Activated CD4-positive, alpha-beta T cell treated with anti-CD3 and anti-CD28 coated beads, Interleukin-2, amount 50 U/mL, for 48 hours (primary cell): ENCODE data around the gene DNAAF5.
A peak's percentile ranks its signal among the peaks of the same experiment; 100 is the strongest.

Experiments used
- DNase-seq, 2 experiments: peaks; one replicate each; pipeline ENCODE4 v3.0.0-alpha.2; 2020

The DNAAF5 gene

DNA sequence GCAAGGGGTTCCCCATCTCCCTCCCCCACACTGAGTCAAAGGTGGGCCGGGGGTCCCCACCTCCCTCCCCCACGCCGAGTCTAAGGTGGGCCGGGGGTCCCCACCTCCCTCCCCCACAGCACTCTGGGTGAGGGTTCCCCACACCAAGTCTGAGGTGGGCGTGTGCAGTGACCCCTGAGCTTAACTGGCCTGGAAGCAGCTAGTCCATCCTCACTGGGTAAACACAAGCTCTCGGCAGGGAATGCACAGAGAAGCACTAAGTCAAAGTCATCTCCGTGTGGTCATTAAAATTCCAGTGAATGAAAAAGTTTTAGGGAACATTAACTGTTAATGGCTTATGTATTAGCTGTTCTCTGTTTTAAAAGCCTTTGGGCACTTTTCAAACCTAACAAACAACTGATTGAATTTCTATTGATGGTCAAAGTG, 44.3 kb downstream of the DNAAF5 start:
- no peak for DNase-seq

DNA sequence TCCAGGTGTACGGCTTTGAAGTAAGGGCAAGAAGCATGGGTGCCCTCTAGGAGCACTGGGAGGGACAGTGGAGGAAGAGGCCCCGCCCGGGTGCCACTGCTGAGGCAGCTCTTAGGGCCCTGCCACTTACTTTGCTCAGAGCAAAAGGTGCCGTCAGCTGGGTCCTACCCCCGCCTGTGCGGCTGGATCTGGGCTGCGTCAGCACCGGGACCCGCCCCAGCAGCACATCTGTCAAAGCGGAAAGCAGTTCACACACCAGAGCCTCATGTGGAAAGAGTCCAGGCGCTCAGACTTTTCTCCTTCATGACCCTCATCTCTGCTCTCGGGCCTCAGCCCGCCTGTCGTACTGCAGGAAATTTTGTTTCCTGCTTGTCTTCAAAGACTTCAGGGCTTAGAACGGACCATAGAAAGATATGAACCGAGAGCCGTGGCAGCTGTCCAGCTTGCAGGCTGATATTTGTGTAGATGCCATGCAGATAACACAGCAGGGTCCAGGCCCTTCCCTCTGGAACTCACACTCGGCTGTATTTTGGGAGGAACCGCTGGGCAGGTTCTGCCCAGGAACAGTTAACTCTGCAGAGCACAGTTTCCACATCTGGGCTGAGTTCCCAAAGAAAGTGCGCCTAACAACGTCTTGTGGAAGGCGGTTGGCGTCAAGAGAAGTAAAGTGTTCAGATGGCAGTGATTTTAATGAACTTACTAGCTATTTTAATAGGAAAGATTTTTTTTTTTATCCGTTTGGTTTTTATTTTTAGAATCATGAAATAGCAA, 44.9 kb downstream of the DNAAF5 start:
- DNase-seq = no peak

DNA sequence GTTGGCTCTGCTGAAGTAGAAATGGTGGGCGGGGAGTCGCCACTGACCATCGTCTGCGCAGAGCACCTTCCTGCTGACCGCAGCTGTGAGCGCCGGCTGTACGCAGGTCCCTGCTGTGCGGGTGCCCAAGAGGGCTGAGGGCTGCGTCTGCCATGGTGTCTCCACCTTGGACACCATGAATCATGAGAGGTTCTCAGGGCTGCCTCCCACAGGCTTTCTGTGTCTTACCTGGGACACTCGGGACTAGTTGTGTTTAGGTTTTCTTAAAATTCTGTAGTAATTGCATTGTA, 45.5 kb downstream of the DNAAF5 start:
- DNase-seq = no peak

DNA sequence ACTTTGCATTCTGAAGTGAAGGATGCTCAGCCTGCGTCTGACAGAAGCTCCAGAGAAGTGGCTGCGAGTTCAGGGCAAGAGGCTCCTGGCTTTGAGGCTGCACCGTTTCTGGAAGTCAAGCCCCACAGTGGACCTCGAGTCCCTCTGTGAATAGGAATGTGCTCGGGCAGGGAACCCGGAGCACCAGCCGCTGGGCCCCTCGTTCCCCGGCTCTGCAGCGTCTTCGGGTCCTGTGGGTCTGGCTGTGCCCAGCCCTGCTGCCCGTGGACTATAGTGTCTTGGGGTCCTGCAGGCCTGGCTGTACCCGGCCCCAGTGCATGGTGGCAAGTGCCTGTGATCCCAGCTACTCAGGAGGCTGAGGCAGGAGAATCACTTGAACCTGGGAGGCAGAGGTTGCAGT, 45.9 kb downstream of the DNAAF5 start:
- DNase-seq = no peak

DNA sequence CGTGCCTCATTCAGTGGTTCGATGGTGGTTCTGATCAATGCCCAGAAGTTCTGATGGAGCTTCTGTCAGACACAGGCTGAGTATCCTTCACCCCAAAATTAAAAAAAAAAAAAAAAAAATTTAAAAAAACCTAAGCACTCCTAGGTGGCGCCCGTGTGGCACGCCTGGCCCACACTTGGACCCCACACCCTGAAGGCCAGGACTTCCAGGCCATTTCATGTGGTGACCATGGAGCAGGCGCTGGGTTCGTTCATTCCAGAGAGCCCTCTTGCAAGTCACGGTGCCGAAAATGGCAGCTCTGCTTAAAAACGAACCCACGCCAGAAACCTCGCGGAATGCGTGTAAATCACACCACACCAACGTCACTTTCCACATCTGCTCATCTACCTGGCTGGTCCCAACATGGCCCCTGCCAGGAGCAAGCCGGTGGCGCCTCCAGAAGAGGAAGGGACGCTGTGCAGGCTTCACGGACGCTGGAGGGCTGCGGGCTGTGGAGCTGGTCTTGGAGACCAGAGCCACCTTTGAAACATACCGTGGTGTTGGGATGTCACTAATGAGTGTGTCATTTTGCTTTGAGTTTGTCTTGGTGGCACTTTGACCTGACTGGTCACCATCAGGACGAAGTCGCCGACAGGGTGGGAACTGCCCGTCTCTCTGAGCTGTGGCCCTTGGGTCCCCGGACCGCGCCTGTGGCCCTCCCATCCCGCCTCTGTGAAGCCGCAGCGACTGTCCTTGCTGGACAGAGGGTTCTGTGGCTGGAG, 46.5 kb downstream of the DNAAF5 start:
- DNase-seq = no peak

DNA sequence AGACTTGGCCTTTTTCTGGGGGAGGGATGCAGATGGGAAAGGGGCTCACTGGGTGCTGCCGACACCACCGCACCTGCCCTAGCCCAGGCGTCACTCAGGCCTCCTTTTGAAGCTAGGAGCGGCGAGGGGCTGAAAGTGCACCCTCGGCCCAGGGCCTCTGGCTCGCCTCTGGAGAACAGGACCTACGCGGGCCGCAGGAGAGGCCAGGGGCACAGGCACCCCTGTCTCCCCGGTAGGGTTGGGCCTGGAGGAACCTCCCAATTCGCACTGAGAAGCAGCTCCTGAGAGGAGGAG, 47.1 kb downstream of the DNAAF5 start:
- DNase-seq = no peak

DNA sequence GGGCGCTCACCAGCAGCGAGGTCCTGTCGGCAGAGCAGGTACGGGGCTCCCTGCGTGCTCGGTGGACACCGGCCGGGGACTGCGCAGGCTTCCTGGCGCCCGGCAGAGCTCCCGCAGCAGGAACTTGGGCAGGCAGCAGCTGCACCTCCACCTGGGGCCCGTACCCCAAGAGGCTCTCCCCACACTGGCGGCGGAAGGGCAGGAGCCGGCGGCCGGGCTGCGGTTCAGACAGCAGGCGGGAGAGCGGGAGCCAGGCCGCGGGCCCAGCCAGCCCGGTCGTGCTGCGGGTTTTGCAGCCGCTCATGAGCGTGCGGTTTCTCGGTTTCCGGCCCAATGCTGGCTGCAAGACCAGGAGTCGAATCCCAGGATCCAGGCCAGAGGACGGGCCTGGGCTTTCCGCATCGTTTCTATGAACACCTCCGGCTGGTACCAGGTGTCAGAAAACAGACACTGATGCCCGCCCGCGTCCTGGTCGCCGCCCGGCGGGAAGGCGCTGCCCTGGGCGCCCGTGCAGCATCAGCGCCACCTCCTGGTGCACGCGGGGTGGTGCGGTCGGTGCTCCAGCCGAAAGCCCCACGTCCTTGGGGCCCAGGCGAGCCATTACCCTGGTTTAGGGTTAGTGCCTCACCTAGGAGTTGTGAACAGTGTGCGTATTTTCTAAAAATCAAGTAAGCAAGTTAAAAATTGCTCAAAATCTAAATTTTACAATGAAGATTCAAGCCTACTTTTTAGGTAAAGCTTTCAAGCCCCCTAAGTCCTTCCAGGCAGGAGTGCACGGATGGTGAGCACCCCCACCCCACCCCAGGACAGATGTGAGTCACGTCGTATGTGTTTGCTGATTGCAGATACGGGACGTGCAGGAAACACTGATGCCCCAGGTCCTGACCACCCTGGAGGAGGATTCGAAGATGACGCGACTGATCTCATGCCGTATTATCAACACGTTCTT, 47.9 kb downstream of the DNAAF5 start:
- peak; percentile 69 to 73 for DNase-seq

DNA sequence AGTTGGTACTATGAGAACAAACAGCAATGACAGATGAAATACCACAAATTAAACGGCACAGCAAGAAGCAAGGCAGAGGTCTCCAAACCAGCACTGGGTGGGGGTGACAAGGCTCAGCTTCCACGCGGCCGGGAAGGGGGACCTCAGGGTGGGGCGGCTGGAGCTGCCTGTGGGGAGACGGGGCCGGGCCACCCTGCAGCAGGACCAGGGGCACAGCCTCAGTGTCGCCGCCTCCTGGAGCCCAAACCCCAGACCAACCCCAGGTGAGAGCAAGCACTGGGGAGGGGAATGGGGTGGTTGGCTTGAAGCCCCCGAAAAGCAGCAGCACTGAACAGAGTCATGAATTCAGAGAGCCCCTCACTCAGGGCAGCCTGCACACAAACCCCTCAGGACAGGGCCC, 49.9 kb downstream of the DNAAF5 start:
- no peak for DNase-seq

DNA sequence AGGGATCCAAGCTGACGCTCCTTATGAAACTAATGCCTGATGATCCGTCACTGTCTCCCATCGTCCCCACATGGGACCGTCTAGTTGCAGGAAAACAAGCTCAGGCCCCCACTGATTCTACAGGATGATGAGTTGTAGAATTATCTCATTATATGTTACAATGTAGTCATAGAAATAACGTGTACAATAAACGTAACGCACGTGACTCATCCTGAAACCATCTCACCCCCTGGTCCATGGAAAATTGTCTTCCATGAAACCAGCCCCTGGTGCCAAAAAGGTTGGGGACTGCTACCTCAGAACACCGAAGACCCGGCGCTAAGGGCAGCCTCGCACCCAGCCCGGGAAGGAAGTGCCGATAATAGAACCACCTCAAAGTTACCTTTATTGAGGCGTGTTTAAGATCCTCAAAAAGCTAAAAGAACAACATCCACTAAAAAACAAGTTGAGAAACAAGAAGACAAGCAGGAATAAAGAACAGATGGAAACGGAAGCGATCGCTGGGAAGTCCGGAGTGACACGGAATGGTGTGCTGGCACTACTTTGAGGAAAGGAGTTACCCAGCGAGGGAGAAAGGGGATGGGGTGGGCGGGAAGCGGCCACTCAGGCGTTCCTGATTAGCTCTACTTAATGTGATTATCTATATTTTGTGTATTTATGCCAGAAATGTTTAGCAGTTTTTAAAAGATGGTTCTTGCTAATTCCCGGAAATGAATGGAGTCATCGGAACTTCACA, 50.7 kb downstream of the DNAAF5 start:
- no peak for DNase-seq

DNA sequence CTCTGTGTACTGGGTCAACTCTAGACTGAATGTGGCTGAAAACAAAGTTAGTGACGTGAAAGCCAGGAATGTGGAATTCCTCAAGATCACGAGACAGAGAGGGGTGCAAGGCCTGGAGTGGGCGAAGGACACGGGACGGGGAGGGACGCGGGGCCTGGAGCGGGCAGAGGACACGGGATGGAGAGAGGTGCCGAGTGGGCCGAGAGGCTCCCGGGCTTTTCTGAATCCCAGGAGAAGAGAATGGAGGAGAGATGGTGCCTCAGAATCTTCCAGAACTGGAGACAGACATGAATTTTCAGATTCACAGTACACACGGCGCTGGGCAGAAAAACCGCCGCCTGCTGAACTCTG, 51.2 kb downstream of the DNAAF5 start:
- DNase-seq = no peak

DNA sequence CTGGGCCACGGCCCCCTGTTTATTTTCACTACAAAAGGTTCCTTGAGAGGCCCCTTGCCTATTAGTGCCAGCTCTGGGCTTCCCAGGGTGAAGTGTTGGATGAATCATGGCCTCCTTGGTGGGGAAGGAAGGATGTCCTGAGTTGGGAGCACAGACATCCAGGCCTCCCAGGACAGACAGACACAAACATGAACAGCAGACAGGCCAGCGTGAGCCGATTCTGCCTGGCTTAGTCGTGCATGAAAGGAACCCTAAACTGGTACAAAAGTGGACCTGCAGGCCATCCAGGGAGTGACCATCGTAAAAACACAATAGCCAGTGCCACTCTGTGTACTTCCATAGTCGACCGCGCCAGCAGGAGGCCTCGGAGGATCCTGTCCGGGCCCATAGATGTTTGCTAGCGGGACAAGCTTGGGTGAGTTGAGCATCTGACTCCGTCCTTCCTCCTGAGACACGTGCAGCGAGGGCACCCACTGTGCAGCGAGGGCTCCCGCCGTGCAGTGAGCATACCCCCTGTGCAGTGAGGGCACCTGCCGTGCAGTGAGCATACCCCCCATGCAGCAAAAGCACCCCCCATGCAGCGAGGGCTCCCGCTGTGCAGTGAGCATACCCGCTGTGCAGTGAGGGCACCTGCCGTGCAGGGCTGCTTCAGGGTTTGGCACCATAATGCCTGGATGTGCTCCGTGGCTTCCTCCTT, 51.9 kb downstream of the DNAAF5 start:
- DNase-seq = no peak

DNA sequence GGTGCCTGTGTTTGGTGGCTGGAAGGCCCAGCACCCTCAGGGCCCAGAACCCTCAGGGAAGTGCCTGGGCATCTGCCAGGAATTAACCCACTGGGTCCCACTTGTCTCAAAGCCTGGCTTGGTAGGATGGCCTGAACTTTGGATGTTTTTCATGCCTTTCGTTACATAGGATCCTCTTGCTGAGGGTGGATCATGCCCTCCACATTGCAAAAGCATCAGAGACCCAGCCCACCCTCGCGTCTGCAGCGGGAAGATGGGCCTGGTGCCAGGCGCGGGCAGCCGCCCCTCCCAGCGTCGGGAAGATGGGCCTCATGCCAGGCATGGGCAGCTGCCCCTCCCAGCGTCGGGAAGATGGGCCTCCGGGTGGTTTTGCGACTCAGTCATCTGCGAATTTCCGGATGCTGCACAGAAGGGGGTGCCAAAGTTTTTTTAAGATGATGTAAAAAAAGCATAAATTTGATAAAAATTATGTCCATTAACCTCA, 52.5 kb downstream of the DNAAF5 start:
- DNase-seq = no peak

DNA sequence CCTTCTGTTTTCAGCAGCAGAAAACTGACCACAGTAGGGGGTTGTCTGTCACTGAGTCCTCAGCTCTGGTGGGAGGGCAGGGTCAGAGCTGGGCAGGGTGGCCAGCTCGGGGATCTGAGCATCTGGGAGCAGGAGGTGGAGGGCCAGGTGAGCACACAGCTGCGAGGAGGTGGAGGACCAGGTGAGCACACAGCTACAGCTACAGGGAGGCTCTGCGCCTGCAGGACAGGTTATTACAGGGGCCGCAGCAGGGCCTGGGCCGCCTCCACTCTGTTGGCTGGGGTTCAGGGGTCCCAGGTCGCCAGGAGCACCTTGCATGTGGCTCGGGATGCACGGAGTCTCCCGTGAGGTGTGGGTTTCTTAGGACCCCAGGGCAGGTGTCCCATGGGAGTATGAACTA, 53.0 kb downstream of the DNAAF5 start:
- no peak for DNase-seq

DNA sequence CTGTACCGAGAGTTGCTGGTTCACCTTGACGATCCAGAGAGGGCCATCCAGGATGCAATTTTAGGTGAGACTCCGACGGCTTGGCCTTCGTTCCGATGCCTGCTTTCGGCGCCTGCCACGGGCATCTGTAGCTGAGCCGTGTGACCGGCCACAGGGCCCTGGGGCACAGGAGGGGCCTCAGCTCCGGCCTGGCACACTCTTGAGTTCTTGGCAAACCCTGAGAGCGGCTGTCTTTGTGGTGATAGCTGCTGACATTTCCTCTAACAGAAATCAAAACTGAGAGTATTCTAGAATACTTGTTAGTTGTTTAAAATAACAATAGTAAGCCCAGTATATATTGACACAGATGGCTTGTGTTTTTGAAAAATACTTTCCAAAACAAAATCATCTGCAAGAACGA, 53.6 kb downstream of the DNAAF5 start:
- DNase-seq = no peak

DNA sequence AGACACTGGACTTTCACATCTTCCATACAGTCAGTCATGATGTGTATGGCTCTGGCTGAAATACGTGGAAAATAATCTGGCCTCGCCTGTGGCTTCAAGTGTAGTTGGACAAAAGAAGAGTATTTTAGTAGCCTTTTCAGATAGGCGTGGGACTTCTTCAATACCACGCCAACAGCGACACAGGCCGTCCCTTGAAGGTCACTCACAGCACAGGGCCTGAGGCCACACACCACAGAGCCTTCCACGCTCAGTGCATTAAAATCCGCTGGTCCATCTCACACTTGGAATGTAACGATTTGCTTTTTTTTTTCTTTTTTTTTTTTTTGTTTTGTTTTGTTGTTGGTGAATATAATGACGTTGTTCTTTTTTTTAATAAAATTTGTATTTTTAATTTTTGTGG, 54.0 kb downstream of the DNAAF5 start:
- DNase-seq = no peak

DNA sequence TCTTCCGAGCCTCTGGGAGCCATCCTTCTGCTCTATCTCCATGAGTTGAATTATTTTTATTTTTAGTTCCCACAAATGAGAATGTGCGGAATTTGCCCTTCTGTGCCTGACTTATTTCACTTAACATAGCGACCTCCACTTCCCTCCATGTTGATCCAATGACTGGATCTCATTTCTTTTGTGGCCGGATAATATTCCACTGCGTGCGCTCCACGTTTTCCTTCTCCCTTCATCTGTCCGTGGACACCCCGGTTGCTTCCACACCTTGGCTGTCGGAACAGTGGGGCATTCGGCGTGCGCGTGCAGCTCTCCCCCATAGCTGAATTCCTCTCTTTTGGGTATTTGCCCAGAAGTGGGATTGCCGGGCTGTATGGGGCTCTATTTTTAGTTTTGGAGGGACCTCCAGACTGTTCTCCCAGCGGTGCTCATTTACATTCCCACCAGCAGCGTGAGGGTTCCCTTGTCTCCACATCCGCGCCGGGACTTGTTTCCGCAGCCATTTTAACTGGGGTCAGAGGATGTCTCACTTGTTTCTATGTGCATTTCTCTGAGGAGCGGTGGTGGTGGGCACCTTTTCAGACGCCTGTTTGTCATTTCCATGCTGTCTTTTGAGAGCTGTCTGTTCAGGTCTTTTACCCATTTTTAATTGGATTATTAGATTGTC, 54.8 kb downstream of the DNAAF5 start:
- no peak for DNase-seq

DNA sequence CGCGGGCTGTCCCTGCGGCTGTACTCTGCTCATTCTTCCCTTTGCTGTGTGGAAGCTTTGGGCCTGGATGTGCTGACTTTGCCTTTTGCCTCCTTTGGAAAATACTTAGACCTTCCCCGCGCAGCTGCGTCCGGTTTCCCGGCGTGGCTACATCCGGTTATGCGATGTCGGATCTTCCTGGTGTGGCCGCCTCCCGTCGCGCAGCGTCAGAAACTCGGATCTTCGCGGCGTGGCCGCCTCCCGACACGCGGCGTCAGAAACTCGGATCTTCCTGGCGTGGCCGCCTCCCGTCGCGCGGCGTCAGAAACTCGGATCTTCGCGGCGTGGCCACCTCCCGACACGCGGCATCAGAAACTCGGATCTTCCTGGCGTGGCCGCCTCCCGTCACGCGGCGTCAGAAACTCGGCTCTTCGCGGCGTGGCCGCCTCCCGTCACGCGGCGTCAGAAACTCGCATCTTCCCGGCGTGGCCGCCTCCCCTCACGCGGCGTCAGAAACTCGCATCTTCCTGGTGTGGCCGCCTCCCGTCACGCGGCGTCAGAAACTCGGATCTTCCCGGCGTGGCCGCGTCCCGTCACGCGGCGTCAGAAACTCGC, 55.5 kb downstream of the DNAAF5 start:
- no peak for DNase-seq

DNA sequence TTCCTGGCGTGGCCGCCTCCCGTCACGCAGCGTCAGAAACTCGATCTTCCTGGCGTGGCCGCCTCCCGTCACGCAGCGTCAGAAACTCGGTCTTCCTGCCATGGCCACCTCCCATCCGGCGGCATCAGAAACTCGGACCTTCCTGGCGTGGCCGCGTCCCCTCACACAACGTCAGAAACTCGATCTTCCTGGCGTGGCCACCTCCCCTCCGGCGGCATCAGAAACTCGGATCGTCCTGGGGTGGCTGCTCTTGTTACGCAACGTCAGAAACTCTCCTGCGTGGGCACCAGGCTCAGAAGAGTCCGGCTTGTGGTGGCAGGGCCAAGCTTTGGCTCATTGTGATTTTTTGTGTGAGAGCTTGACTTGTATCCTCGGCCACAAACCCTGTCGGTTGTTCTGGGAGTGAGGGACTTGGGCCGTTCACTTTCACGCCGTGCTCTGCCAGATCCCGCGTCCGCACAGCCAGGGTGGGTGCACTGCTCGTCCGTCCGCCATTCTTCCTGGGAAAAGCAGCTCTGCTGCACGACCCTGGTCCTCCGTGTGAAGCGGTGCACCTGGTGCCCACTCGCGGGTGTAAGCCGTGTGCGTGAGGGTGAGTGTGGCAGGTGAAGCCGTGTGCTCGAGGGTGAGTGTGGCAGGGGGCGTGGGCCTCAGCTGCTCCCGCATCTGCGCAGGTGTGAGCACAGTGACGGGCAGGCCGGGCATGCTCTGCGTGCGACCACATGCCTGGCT, 56.4 kb downstream of the DNAAF5 start:
- no peak for DNase-seq

DNA sequence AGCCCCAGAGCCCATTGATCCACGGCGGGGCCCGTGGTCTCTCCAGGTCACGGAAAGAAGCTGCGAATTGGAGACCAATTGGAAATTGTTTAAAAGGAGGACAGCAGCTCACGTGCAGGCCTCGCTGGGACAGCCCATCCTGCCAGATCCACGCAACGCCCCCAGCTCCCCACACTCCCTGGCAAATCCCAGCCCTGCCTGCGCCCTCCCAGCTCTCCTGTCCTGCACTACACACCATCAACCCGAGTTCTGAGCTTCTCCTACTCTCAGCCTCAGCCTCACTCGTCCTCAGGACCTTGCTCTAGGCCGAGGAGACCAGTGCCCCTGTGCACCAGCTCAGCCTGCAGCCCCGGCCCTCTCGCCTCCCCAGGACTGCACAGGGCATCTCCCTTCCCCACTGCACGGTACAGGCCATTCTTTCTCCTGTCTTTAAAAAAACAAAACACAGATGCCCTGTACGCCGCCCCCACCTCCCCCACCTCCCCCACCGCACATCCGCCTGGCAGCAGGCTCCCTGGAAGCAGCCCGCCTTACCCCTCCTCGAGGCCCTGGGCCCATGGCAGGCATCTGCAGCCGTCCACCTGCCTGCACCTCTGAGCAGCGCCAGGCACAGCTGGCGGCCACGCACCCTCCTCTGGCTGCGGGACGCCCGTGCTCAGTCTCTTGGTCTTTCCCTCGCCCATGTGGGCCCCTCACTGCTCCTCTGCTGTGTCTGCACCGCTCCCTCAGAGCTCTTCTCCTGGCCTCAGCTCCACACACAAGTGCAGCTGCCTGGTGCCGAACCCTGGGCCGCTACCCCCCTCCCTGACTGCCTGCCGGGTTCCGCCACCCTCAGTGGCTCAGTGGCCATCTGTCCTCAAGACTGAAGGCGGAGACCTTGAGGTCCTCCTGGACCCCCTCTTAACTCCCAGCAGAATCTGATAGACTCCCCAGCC, 57.3 kb downstream of the DNAAF5 start:
- no peak for DNase-seq

DNA sequence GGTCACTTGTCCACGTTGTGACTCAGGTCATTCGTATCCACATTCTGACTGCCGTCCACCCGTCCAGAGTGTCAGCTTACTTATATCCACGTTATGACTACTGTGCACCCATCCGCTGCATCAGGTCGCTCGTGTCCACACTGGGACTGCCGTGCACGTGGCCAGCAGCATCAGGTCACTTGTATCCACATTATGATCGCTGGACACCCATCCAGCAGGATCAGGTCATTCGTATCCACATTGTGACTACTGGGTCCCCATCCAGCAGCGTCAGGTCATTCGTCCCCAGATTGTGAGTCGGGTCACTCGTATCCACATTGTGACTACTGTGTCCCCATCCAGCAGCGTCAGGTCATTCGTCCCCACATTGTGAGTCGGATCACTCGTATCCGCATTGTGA, 58.5 kb downstream of the DNAAF5 start:
- DNase-seq = no peak
